GM06990 (cell line): ENCODE measurements around the gene CDIPT.
A peak's percentile ranks its signal among the peaks of the same experiment; 100 is the strongest.

Source experiments
- DNase-seq: peaks from one replicate; pipeline ENCODE4 v3.0.0-alpha.2; 2011; ENCODE audit not compliant: insufficient read length; ENCODE audit errors: extremely low read depth
- H3K27me3 ChIP-seq: replicated peaks from 2 replicates; pipeline ENCODE4 v1.6.0; 2011; ENCODE audit warnings: low read length; ENCODE audit not compliant: control insufficient read depth, insufficient read depth
- H3K36me3 ChIP-seq: 2 replicates; pipeline ENCODE4 v1.5.1; 2011; ENCODE audit warnings: low read length; ENCODE audit not compliant: control insufficient read depth, insufficient read depth
- H3K4me3 ChIP-seq: replicated peaks from 2 replicates; pipeline ENCODE4 v1.5.1; 2011; ENCODE audit warnings: low read depth, mild to moderate bottlenecking, control low read depth, low read length
- TF ChIP-seq, protein P1 (sequence below): IDR thresholded peaks from 2 replicates; pipeline ENCODE4 v1.5.1; 2011; ENCODE audit warnings: low read length, control low read depth, mild to moderate bottlenecking, inconsistent platforms; ENCODE audit not compliant: insufficient read depth, poor library complexity, severe bottlenecking

Gene CDIPT

DNA sequence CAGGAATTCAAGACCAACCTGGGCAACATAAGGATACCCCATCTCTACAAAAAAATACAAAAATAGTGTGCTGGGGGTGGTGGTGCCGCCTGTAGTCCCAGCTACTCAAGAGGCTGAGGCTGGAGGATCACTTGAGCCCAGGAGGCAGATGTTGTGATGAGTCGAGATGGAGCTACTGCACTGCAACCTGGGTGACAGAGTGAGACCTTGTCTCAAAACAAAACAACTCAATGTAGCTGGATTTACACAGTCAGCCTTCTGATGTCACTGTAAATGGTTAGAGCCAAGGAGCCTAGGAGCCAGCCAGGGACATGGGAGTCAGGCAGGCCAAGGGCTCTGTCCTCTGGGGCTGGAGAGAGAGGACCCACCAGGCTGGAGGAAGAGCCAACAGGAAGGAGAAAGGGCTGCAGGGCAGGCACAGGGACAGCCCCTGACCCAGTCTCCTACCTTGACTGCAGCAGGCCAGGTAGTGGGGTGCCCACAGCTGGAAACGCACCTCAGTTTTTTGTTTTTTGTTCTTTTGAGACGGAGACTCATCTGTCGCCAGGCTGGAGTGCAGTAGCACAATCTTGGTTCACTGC lies 8.4 kb downstream of the CDIPT start:
- TF ChIP-seq, protein P1, sequence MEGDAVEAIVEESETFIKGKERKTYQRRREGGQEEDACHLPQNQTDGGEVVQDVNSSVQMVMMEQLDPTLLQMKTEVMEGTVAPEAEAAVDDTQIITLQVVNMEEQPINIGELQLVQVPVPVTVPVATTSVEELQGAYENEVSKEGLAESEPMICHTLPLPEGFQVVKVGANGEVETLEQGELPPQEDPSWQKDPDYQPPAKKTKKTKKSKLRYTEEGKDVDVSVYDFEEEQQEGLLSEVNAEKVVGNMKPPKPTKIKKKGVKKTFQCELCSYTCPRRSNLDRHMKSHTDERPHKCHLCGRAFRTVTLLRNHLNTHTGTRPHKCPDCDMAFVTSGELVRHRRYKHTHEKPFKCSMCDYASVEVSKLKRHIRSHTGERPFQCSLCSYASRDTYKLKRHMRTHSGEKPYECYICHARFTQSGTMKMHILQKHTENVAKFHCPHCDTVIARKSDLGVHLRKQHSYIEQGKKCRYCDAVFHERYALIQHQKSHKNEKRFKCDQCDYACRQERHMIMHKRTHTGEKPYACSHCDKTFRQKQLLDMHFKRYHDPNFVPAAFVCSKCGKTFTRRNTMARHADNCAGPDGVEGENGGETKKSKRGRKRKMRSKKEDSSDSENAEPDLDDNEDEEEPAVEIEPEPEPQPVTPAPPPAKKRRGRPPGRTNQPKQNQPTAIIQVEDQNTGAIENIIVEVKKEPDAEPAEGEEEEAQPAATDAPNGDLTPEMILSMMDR = no peak
- Histone ChIP-seq H3K27me3 (no peaks in the 10 kb centered on the region), H3K4me3 (no peak overlapping the region), H3K36me3 (peaks cover 6% of the 10 kb centered on the region)
- DNase-seq = no peak

DNA sequence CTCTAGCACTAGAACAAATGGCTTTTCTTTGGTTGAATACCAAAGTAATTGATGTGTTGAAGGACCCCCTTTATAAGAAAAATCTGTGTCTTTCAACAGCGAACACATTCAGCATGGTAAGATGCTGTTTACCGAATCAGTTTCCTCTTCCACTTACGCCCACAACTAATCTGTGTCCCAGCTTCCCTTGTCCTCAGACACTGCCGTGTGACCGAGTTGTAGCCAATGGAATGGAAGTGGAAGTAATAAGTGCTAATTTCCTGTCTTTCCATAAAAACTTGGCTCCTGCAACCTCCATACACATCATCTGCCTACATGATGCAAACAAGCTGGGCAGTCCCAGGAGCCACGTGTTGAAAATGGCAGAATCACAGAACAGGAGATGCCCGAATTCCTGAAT lies 10.4 kb downstream of the CDIPT start:
- Histone ChIP-seq H3K36me3 (peaks cover under 1% of the 10 kb centered on the region), H3K4me3 (no peak overlapping the region), H3K27me3 (no peaks in the 10 kb centered on the region)
- DNase-seq = no peak
- TF ChIP-seq, protein P1 = no peak

DNA sequence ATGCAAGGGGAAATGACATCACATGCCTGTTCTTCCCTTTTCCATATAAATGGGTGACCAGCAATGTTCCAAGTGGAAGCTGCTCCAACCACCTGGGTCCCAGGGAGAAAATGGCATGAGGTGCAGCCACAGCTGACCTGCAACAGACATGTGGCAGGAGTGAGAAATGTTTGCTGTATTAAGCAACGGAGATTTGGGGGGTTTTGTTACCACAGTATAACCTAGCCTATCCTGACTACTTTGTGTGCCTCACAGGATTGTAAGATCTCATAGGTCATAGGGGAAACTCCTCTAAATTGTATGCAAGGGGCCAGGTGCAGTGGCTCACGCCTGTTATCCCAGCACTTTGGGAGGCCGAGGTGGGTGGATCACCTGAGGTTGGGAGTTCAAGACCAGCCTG lies 12.0 kb downstream of the CDIPT start:
- DNase-seq = no peak
- Histone ChIP-seq H3K27me3 (no peaks in the 10 kb centered on the region), H3K4me3 (no peak overlapping the region), H3K36me3 (peaks cover 10% of the 10 kb centered on the region)
- TF ChIP-seq, protein P1 = no peak

- H3K27me3 ChIP-seq = no peaks in the 10 kb centered on the region
- TF ChIP-seq, protein P1 = no peak
- peaks cover 18% of the 10 kb centered on the region for H3K36me3 ChIP-seq
- no peak for DNase-seq
- no peak overlapping the region for H3K4me3 ChIP-seq
Measured at GRCh38 chr16:29849505-29849904, 13.5 kb downstream of the CDIPT start.

DNA sequence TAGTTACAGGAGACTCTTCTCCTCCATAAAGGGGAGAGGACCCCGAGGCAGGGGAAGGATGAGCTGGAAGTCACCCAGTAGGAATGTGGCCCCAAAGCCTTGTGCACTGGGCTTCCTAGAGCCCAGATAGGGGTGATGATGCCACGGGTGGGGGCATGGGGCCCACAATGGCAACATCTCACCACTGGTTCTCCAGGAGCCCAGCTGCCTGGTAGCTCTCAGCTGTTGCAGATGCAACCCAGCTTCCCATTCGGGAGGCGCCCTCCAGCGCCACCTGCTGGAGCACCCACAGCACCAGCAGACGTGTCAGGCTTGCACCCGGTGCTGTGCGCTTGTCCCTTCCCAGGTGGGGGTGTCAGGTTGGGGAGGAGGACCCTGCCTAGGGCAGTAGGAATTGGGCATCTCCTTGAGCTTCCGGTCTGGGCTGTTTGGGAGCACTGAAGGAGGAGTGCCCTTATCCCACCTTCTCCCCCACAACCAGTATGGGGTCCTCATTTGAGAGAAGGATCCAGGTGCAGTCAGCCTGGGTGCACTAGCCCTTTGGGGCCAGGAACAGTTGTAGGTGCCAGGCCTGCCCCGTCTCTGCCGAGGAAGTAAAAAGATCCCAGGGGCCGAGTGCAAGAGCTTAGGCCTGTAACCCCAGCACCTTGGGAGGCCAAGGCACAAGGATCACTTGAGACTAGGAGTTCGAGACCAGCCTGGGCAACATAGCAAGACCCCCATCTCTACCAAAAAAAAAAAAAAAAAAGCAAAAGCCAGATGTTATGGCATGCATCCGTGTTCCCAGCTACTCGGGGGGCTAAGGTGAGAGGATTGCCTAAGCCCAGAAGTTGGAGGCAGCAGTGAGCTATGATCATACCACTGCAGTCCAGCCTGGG lies 14.4 kb downstream of the CDIPT start:
- Histone ChIP-seq H3K27me3 (no peaks in the 10 kb centered on the region), H3K4me3 (no peak overlapping the region), H3K36me3 (peaks cover 20% of the 10 kb centered on the region)
- TF ChIP-seq, protein P1 = peak; percentile 97
- peak; percentile 67 for DNase-seq
